Keratinocyte (primary cell): ENCODE data around the gene ATM. TPM values are rescaled to one million over a fixed set of nuclear protein-coding genes. Genes with fewer than 3 reads are reported as not detected.
"Not testable (repeated sequence)": the region's sequence is repeated elsewhere in the genome, so short reads cannot be mapped to it uniquely, and the experiment has no call there.

Source experiments
- DNase-seq: peaks from one replicate; pipeline ENCODE4 v3.0.0-alpha.2; 2011; ENCODE audit warnings: low read depth, missing footprints, low spot score
- FAIRE-seq: peaks from 2 replicates; lab custom pipeline; 2011; peaks lifted over from hg19 to GRCh38; lab: Jason Lieb, UNC
- H2AFZ ChIP-seq: 2 replicates; pipeline ENCODE4 v1.6.0; 2012; ENCODE audit warnings: low read length, control low read depth, inconsistent platforms; ENCODE audit not compliant: control insufficient read depth
- H3K27ac ChIP-seq: 2 replicates; pipeline ENCODE4 v1.5.1; 2011; ENCODE audit warnings: low read length; ENCODE audit not compliant: control insufficient read depth, insufficient read depth
- H3K27me3 ChIP-seq: 3 replicates; pipeline ENCODE4 v1.6.0; 2011; ENCODE audit warnings: low read length; ENCODE audit not compliant: control insufficient read depth, insufficient read depth; ENCODE audit errors: extremely low read depth
- H3K36me3 ChIP-seq, 2 experiments: 2 replicates in 1 of 2; 3 replicates in 1 of 2; pipeline ENCODE4 v1.5.1; 2011; ENCODE audit warnings: low read length in 2 of 2, mild to moderate bottlenecking in 1 of 2; ENCODE audit not compliant: control insufficient read depth in 2 of 2, insufficient read depth in 2 of 2; ENCODE audit errors: extremely low read depth in 1 of 2
- H3K4me1 ChIP-seq: 3 replicates; pipeline ENCODE4 v1.5.1; 2011; ENCODE audit warnings: low read length; ENCODE audit not compliant: control insufficient read depth, insufficient read depth; ENCODE audit errors: extremely low read depth
- H3K4me2 ChIP-seq: 3 replicates; pipeline ENCODE4 v1.6.0; 2011; ENCODE audit warnings: low read depth, low read length; ENCODE audit not compliant: control insufficient read depth, insufficient read depth; ENCODE audit errors: extremely low read depth
- H3K4me3 ChIP-seq, 3 experiments: fragments of 200-600 bp in 1 of 3; sonication (generic) in 1 of 3; 2 replicates in 2 of 3; 3 replicates in 1 of 3; pipeline ENCODE4 v1.5.1; 2011 to 2016; ENCODE audit warnings: low read length in 3 of 3, mild to moderate bottlenecking in 3 of 3, control low read depth in 2 of 3, inconsistent platforms in 1 of 3, low read depth in 1 of 3, mixed read lengths in 1 of 3, mixed run types in 1 of 3, moderate library complexity in 1 of 3; ENCODE audit not compliant: control insufficient read depth in 2 of 3, insufficient read depth in 2 of 3; ENCODE audit errors: extremely low read depth in 1 of 3
- H3K79me2 ChIP-seq: 2 replicates; pipeline ENCODE4 v1.6.0; 2012; ENCODE audit warnings: low read length; ENCODE audit not compliant: control insufficient read depth, insufficient read depth
- H3K9ac ChIP-seq: 3 replicates; pipeline ENCODE4 v1.6.0; 2011; ENCODE audit warnings: low read length; ENCODE audit not compliant: control insufficient read depth, insufficient read depth; ENCODE audit errors: extremely low read depth
- H3K9me1 ChIP-seq: 3 replicates; pipeline ENCODE4 v1.6.0; 2011; ENCODE audit warnings: low read length; ENCODE audit not compliant: control insufficient read depth, insufficient read depth; ENCODE audit errors: extremely low read depth
- H3K9me3 ChIP-seq: 2 replicates; pipeline ENCODE4 v1.5.1; 2012; ENCODE audit warnings: low read depth, low read length; ENCODE audit not compliant: control insufficient read depth
- H4K20me1 ChIP-seq: 3 replicates; pipeline ENCODE4 v1.6.0; 2011; ENCODE audit warnings: low read length; ENCODE audit not compliant: control insufficient read depth, insufficient read depth; ENCODE audit errors: extremely low read depth
- CTCF ChIP-seq, 3 experiments: IDR thresholded peaks in 1 of 3; conservative IDR thresholded peaks in 1 of 3; optimal IDR thresholded peaks in 1 of 3; 2 replicates in 2 of 3; 3 replicates in 1 of 3; pipeline versions ENCODE3 to v1.5.1; 2011; ENCODE audit warnings: low read length in 3 of 3, mild to moderate bottlenecking in 3 of 3, moderate library complexity in 2 of 3, control low read depth in 1 of 3, inconsistent platforms in 1 of 3; ENCODE audit not compliant: insufficient read depth in 2 of 3; ENCODE audit errors: extremely low read depth in 1 of 3
- EZH2 ChIP-seq: IDR thresholded peaks from one replicate; pipeline ENCODE4 v1.6.1; 2012; ENCODE audit warnings: inconsistent platforms, mild to moderate bottlenecking, low read length, moderate library complexity
- dilution Hi-C: fragments of 300-500 bp; cut with MboI; formaldehyde crosslinking; loops from one replicate; pipeline ENCODE4 v1.7.0; 2020; ENCODE audit warnings: low sequenced_read_pairs; ENCODE audit not compliant: extremely low pct_ligation_motif_present
- polyA plus RNA-seq, 5 experiments: library from polyadenylated mRNA; depleted of rRNA in 3 of 5; stranded (reverse) in 3 of 5; stranded (forward) in 1 of 5; unstranded in 1 of 5; fragments of >200 nt; gene quantifications; 1 replicate in 1 of 5; 2 replicates in 3 of 5; 3 replicates in 1 of 5; pipeline versions ENCODE4 v1.2.1 to v1.2.3, GENCODE V29; 2011 to 2012; ENCODE audit warnings: missing spikeins in 2 of 5, low read depth in 1 of 5, low replicate concordance in 1 of 5

Gene ATM
- polyA plus RNA-seq, 1 donor (not counting 4 experiments of a cell fraction or from before 2014, with no cell fraction given): 28.5 TPM

- dilution Hi-C loops: no loop called here
- Histone ChIP-seq H3K9ac (no peak overlapping the region), H3K36me3 (peaks cover 0 to 3% of the 10 kb centered on the region in 2 experiments), H3K4me2 (no peak overlapping the region), H2AFZ (no peak overlapping the region), H3K4me3 (no peak overlapping the region), H4K20me1 (no peaks in the 10 kb centered on the region), H3K27me3 (no peaks in the 10 kb centered on the region), H3K79me2 (no peaks in the 10 kb centered on the region), H3K4me1 (no peaks in the 10 kb centered on the region), H3K9me1 (no peaks in the 10 kb centered on the region), H3K9me3 (no peaks in the 10 kb centered on the region), H3K27ac (no peak overlapping the region)
- TF ChIP-seq EZH2 (no peak), CTCF (optimal IDR thresholded peaks at IDR 0.05 in 1 of 3, IDR thresholded peaks at IDR 0.05 in 1 of 3, conservative IDR thresholded peaks at IDR 0.05 in 1 of 3; ENCODE audit: extremely low read depth in 1 of 3, insufficient read depth in 2 of 3, low read length in 3 of 3) (no peak)
- no peak for DNase-seq
- FAIRE-seq: no peak
Measured at GRCh38 chr11:108286370-108286769, 63.5 kb downstream of the ATM start.

GRCh38 chr11:108286956-108287355 lies 64.1 kb downstream of the ATM start:
- no peak overlapping the region for H2AFZ ChIP-seq
- dilution Hi-C loops: no loop called here

GRCh38 chr11:108289066-108289465 lies 66.2 kb downstream of the ATM start:
- dilution Hi-C loops, H3K4me1 ChIP-seq, H4K20me1 ChIP-seq, DNase-seq, H3K27me3 ChIP-seq, H3K4me2 ChIP-seq, H3K9me1 ChIP-seq, H3K9me3 ChIP-seq, H3K36me3 ChIP-seq, H3K79me2 ChIP-seq, H2AFZ ChIP-seq, H3K4me3 ChIP-seq, H3K27ac ChIP-seq, H3K9ac ChIP-seq: not testable (repeated sequence)
- FAIRE-seq: peak; percentile 23

More at GRCh38 chr11:108286956-108287355, 64.1 kb downstream of the ATM start:
- no peak for DNase-seq
- no peak for FAIRE-seq
- no peak overlapping the region for H3K4me3 ChIP-seq
- no peak overlapping the region for H3K4me2 ChIP-seq
- no peak for TF ChIP-seq EZH2
- no peak for TF ChIP-seq CTCF (optimal IDR thresholded peaks at IDR 0.05 in 1 of 3, IDR thresholded peaks at IDR 0.05 in 1 of 3, conservative IDR thresholded peaks at IDR 0.05 in 1 of 3; ENCODE audit: extremely low read depth in 1 of 3, insufficient read depth in 2 of 3, low read length in 3 of 3)
- no peaks in the 10 kb centered on the region for H4K20me1 ChIP-seq
- H3K9me1 ChIP-seq: no peaks in the 10 kb centered on the region
- H3K9me3 ChIP-seq: no peaks in the 10 kb centered on the region
- no peak overlapping the region for H3K9ac ChIP-seq
- peaks cover 0 to 3% of the 10 kb centered on the region in 2 experiments for H3K36me3 ChIP-seq
- H3K27me3 ChIP-seq: no peaks in the 10 kb centered on the region
- H3K4me1 ChIP-seq: no peaks in the 10 kb centered on the region
- H3K79me2 ChIP-seq: no peaks in the 10 kb centered on the region
- no peak overlapping the region for H3K27ac ChIP-seq
